ENCODE results near the gene IL16.

The IL16 gene

GRCh38 chr15:81358248-81358647, 161.6 kb downstream of the IL16 start:
- Mint-ChIP-seq H3K9me3 (no peaks in the 10 kb centered on the region), H3K4me1 (ENCODE audit: low read depth in 2 of 2) (no peaks in the 10 kb centered on the region), H3K27me3 (peaks cover 16 to 30% of the 10 kb centered on the region in 2 donors), H3K36me3 (ENCODE audit: insufficient read depth) (no peaks in the 10 kb centered on the region), H3K4me3 (no peak overlapping the region), H3K27ac (no peak overlapping the region)
- DNase-seq = no peak
- no peak for ATAC-seq (replicated peaks)

- no peak overlapping the region for H3K4me3 Mint-ChIP-seq
- DNase-seq (no peak), ATAC-seq (replicated peaks) (no peak)
- no peaks in the 10 kb centered on the region for H3K36me3 Mint-ChIP-seq (ENCODE audit: insufficient read depth)
- H3K4me1 Mint-ChIP-seq (ENCODE audit: low read depth in 2 of 2) = no peaks in the 10 kb centered on the region
- H3K9me3 Mint-ChIP-seq = no peaks in the 10 kb centered on the region
- peaks cover 16 to 30% of the 10 kb centered on the region in 2 donors for H3K27me3 Mint-ChIP-seq
- H3K27ac Mint-ChIP-seq = no peak overlapping the region
These were observed 163.8 kb downstream of the IL16 start for GRCh38 chr15:81360491-81360890.

DNA sequence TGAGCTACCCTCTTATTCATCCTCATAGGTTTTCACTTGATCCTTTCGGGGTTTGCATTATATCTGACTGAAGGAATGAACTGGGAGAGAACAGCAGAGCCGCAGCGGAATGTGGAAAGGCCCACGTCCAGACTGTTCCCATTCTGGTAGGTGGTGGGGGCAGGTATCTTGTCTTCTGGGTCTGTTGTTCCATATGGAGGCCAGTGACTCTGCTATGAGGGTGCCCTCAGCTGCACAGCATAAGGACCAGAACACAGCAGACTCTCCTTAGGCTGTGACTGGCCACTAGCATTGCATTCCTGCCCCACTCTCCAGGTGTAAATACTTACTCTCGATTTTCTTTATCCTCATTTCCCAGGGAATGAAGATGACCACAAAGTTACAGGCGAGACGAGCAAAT, 165.2 kb downstream of the IL16 start:
- Mint-ChIP-seq H3K36me3 (ENCODE audit: insufficient read depth) (no peaks in the 10 kb centered on the region), H3K9me3 (no peaks in the 10 kb centered on the region), H3K4me1 (ENCODE audit: low read depth in 2 of 2) (no peaks in the 10 kb centered on the region), H3K27ac (no peak overlapping the region), H3K4me3 (no peak overlapping the region), H3K27me3 (peaks cover 14 to 24% of the 10 kb centered on the region in 2 donors)
- ATAC-seq (replicated peaks) (no peak), DNase-seq (no peak)

DNA sequence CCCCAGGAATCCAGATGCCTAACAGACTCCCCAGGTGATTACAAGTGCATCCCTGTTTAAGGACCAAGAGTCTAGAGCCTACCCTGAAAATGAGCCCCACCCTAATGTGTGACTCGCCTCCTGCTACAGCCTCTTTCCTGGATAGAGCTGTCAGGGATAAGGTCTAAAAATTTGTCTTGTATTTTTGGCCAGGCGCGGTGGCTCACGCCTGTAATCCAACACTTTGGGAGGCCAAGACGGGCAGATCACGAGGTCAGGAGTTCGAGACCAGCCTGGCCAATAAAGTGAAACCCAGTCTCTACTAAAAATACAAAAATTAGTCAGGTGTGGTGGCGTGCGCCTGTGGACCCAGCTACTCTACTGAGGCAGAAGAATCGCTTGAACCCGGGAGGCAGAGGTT, 166.1 kb downstream of the IL16 start:
- H3K9me3 Mint-ChIP-seq = no peaks in the 10 kb centered on the region
- DNase-seq (no peak), ATAC-seq (replicated peaks) (no peak)
- H3K27me3 Mint-ChIP-seq = peaks cover 10 to 18% of the 10 kb centered on the region in 2 donors
- no peaks in the 10 kb centered on the region for H3K4me1 Mint-ChIP-seq (ENCODE audit: low read depth in 2 of 2)
- H3K27ac Mint-ChIP-seq = no peak overlapping the region
- no peak overlapping the region for H3K4me3 Mint-ChIP-seq
- no peaks in the 10 kb centered on the region for H3K36me3 Mint-ChIP-seq (ENCODE audit: insufficient read depth)

DNA sequence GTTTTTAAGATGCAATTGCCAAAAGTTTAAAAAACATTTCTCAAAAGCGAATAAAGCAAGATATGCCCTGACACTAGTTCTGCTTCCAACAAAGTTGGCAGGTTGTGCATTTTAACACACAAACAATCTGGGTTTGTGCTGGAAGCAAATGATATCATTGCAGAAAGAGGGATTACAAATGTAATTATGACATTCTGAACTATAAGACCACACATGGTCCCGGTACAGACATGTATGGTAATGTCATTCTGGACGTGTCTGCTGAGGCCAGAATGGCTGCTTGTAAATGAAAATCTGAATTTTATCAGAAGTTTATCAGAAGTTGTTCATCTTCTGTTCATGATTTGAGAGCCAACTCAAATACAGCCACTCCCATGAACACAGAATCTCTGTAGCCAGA, 166.6 kb downstream of the IL16 start:
- H3K4me3 Mint-ChIP-seq = no peak overlapping the region
- ATAC-seq (replicated peaks) = no peak
- H3K36me3 Mint-ChIP-seq (ENCODE audit: insufficient read depth) = no peaks in the 10 kb centered on the region
- H3K27me3 Mint-ChIP-seq = peaks cover 10 to 18% of the 10 kb centered on the region in 2 donors
- no peak overlapping the region for H3K27ac Mint-ChIP-seq
- no peak for DNase-seq
- no peaks in the 10 kb centered on the region for H3K4me1 Mint-ChIP-seq (ENCODE audit: low read depth in 2 of 2)
- H3K9me3 Mint-ChIP-seq = no peaks in the 10 kb centered on the region

All from effector memory CD8-positive, alpha-beta T cell (primary cell).